GM21515 (cell line): ENCODE results near the gene SMYD3.

Source experiments
- ATAC-seq: cut with Tn5 transposase; IDR thresholded peaks from one replicate; pipeline ENCODE4 v1.9.1; 2021; ENCODE audit not compliant: unreplicated experiment

Gene SMYD3

GRCh38 chr1:246311461-246311860 is 195.6 kb downstream of the SMYD3 start:
- no peak for ATAC-seq

DNA sequence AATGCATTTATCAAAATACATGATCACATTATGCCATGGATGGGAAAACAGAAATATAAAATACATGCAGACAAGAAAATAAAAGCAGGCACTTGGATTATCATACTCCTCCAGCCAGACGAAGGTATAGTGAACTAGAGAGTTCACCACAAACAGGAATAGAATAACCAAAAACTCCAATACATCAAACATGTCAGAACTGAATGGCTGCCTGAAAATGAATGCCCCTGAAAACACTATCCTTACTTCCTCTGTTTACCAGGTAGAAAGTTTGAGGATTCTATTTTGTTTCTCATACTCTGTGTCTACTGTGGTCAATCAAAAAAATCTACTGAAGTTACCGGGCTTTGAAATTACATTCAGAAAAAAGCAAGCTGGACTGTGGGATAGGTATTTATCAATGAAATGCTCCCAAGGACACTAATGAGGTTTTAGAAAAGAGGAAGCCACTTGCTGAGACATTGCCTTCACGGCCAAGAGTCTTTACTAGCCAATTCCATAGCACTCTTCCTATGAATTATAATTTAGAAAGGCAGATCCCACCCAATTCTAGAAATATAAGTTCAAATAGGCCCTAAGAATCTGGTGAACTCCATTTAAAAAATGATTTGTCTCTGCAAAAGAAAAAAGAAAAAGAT is 197.7 kb downstream of the SMYD3 start:
- no peak for ATAC-seq

DNA sequence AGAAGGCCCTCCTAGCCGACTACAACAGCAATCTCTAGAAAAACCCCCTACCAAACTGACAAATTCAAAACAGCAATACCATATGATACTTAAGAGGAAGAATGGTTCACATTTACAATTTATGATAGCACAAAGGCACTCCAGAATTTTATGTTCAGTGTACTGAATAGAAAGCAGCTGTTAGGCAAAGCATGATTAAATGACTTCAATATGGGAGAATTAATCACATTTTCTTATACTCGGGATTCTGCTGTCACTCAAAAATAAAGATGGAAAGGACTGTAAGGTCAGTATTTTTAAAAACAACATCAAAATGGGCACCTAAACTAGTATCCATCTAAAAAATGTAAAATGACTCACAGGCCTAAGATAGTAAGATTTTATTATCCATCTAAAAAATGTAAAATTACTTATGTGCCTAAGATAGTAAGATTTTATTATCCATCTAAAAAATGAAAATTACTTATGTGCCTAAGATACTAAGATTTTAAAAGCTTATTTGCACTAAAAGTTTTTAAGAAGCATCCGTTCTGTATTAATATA is 198.5 kb downstream of the SMYD3 start:
- ATAC-seq, result no peak

GRCh38 chr1:246306415-246307037 is 200.6 kb downstream of the SMYD3 start:
- no peak for ATAC-seq

- no peak for ATAC-seq
Measured at GRCh38 chr1:246304484-246305259, 202.4 kb downstream of the SMYD3 start.

- ATAC-seq, result no peak
Measured at GRCh38 chr1:246302711-246303317, 204.3 kb downstream of the SMYD3 start.

DNA sequence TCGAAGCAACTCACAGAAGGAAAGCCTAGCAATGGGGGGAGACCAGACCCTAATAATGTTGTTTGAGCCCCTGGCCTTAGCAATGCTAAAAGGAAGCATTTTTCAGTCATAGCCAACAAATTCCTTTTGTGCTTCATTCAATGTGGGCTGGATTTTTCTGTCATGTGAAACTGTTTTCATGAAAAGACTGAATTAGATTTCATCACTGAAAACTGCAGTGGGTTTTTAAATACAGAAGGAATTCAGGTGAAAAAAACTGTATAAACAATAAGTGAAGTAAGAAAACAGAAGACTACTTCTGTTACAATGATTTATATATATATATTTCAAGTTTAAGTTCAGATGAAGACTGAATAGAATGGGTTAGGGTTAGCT is 204.8 kb downstream of the SMYD3 start:
- no peak for ATAC-seq

DNA sequence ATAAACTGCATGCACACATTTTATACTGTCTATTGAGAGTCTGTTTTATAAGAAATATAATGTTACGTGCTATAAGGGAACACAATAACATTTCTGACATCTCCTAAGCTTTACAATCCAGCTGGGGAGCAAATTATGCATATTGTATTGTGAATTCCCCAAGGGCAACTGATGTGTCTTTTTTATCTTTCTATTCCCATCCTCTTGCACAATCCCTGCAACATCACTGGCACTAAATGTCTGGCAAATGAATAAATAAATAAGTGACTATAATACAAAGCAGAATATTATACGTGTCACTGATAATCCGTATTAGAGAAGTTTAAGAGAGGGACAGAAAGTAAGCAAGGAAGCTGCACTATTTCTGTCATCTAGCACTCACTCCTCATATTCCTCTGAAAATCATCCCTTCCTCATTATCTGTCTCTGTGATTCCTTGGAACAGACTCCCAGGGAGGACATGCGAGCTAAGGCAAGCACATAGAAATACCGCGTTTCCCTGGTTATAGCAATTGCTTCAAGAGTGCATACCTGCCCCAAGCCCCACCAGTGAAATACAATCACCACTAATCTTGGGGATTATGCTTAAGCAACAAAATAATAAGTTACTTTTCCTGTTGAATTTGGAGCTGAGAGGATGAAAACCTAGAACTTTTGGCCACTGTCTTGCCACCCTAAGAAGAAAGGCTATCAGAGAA is 205.4 kb downstream of the SMYD3 start:
- no peak for ATAC-seq

- ATAC-seq, result no peak
Measured at GRCh38 chr1:246300626-246301549, 206.2 kb downstream of the SMYD3 start.

DNA sequence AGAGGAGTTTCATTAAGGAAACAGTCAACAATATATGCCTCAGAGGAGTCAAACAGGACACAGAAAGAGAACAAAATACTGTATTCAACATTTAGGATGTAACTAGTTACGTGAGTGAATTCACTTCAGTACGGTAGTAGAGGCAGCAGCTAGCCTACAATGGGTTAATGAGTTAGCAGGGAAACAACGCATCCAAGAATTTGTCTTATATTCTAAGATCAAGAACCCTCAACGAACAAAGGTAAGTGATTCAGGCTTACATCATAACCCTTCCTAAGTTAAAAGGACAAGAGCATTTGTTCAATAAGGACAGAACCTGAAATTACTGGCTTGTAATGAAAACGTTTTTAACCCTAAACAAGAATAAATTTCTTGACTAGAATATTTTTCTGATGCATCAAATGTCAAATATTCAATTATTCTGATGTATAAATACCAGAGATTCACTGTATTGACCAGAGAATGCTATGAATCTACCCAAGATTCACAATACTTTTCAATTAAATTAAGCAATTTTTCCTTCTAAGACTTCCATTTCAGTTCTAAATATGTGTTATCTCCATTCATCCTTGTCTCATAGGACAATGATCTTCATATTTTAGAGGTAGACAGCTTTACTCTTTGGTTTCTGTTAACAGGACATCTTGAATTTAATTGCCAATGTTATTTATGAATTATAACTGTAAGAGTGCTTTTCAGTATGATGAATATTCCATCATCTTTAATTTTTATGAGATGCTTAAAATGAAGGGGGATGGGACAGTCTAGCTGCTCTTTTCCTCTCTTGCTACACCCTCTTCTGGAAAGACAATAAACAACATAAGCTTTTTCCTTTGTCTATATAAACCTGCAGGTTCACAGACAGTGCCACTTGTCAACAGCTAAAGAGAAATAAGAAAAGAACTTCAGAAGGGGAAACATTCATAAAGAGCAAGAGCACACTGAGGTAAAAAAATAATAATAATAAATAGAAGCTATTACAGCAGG is 209.5 kb downstream of the SMYD3 start:
- no peak for ATAC-seq

- no peak for ATAC-seq
Measured at GRCh38 chr1:246295968-246296367, 211.1 kb downstream of the SMYD3 start.

DNA sequence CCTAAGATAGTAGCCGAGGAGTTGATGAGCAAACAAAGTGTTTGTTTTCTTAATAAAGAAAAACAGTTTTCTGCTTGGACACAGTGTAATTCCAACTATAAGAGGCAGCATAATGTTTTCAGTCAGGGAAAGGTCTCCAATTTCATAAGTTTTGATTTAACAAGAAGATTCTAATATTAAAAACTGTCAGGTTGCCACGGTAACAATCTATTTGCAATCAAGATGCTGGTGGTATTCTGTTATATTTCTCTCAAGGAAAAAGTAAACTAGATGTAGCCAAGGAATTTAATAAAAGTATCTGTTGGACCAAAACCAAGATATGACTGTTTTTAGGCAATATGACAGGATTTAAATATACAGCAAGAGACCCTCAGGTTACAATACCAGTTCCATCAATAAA is 211.7 kb downstream of the SMYD3 start:
- ATAC-seq, result no peak

DNA sequence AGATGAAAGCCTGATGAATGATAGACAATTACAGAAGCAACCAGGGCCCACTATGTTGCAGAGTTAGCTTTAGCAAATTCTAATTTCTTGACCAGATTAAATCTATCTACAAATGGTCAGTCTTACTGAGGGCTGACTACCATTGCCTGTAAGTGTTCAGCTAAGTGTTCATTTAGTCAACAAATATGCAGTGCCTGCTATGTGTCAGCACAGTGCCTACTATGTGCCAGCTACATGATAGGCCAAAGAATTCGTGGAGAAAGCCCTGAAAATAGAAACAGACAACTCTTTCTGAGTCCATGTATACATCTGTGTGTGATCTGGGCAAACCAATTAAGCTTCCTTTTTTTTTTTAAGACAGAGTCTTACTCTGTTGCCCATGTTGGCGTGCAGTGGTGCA is 212.8 kb downstream of the SMYD3 start:
- ATAC-seq, result no peak

DNA sequence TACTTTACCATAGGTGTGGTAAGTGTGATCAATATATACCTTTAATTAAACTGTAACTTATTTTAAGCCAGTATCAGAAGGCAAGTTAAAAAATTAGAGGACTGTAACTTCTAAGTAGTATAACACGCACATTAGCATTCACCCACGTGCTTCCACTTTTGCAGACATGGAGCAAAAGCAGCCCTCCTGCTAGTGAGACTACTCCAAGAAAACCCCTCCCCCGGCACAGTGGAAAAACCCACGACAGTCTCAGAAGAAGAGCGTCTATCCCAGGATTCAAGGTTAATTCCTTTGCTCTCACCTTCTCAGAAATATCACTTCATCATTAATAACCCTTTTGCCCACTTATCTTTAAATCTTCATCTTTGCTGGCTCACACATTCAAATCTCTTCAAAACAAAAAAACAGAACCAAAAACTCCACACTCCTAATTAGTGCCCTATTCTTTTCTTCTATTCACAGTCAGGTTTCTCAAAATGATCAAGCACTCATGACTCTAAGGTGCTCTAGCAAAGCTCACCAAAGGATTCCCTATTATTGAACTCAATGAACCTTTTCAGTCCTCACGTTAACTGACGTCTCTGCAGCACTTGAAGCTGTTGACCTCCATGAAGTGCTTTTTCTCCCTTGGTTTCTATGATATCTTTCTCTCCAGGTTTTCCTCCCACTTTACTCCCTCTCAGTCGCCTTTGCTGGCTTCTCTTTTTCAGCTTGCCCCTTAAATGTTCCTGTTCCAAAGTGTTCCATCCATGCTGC is 213.5 kb downstream of the SMYD3 start:
- ATAC-seq, result no peak

- no peak for ATAC-seq
Measured at GRCh38 chr1:246292571-246292970, 214.5 kb downstream of the SMYD3 start.

GRCh38 chr1:246291127-246291526 is 216.0 kb downstream of the SMYD3 start:
- no peak for ATAC-seq

- ATAC-seq, result no peak
Measured at GRCh38 chr1:246283771-246284410, 223.2 kb downstream of the SMYD3 start.

DNA sequence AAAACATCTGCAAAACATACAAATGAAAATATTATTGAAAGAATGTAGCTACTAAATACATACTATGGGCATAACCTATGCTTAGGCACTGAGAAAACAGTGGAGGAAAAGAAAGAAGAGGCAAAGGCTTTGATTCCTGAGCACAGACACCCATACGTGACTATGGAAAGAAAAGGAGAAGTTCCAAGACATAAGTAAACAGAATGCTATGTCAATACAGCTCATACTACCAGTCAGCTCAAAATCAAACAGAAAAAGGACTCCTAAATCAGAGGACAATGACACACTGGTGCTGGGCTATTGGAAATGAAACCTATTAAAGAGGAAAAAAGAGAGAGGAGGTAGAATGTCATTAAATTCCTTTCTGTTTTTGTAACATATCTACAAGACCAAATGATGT is 225.4 kb downstream of the SMYD3 start:
- ATAC-seq, result no peak
